HCT116 (cell line): Measurements from ENCODE around the gene RETREG1. TPM values are rescaled to one million over a fixed set of nuclear protein-coding genes. Genes with fewer than 3 reads are reported as not detected.
A peak's percentile ranks its signal among the peaks of the same experiment; 100 is the strongest.

Source experiments
- ATAC-seq: fragments of 200-7000 bp; cut with Tn5 transposase; 2 replicates; pipeline ENCODE4 v1.9.1; 2020; ENCODE audit warnings: mild to moderate bottlenecking, moderate library complexity
- BruUV-seq: library from RNA; stranded (reverse); fragments of 400-500 nt; replicated peaks from 2 replicates; lab custom pipeline; 2021; lab: Mats Ljungman, UMichigan
- CTCF ChIA-PET: fragments of 300-600 bp; sonication (Branson Sonifier 250); formaldehyde crosslinking; loops from one replicate; lab custom pipeline; 2021; ENCODE audit warnings: antibody characterized with exemption; lab: Charles Lee
- POLR2A ChIA-PET: fragments of 300-600, 350-600 bp; sonication (Branson Sonifier 250); formaldehyde crosslinking; loops from one replicate; lab custom pipeline; 2021; ENCODE audit warnings: antibody characterized with exemption; lab: Charles Lee
- RAD21 ChIA-PET, 2 experiments: fragments of 300-600 bp; sonication (Branson Sonifier 250); formaldehyde crosslinking; loops; one replicate each; lab custom pipeline; 2023; ENCODE audit warnings: low total read pairs in 2 of 2; ENCODE audit not compliant: uncharacterized antibody in 2 of 2, unreplicated experiment in 2 of 2, low non-redundant PET in 1 of 2; lab: Charles Lee
- DNase-seq: peaks from one replicate; pipeline ENCODE4 v3.0.0-alpha.2; 2010; ENCODE audit warnings: low read depth, low spot score
- H2AFZ ChIP-seq: fragments of 200-600 bp; shearing (Covaris generic), sonication (generic); 2 replicates; pipeline ENCODE4 v1.6.1; 2017; ENCODE audit warnings: low read depth, mixed run types, mixed read lengths, antibody characterized with exemption, low read length; ENCODE audit not compliant: poor library complexity, severe bottlenecking
- H3K27ac ChIP-seq: 2 replicates; pipeline ENCODE4 v1.5.1; 2012; ENCODE audit warnings: low read depth, low read length
- H3K27me3 ChIP-seq: fragments of 200-600 bp; sonication (generic); 2 replicates; pipeline ENCODE4 v1.6.1; 2016; ENCODE audit warnings: mixed run types, low read length, mixed read lengths; ENCODE audit not compliant: insufficient read depth
- H3K36me3 ChIP-seq, 2 experiments: fragments of 200-500 bp in 1 of 2; fragments of 200-600 bp in 1 of 2; sonication (Bioruptor generic) in 1 of 2; sonication (generic) in 1 of 2; 2 replicates each; pipeline versions ENCODE4 v1.5.1 to v1.6.1; 2014 to 2016; ENCODE audit warnings: low read length in 2 of 2, inconsistent platforms in 1 of 2, mixed read lengths in 1 of 2, mixed run types in 1 of 2; ENCODE audit not compliant: insufficient read depth in 2 of 2, control insufficient read depth in 1 of 2
- H3K4me1 ChIP-seq, 2 experiments: fragments of 200-600 bp in 1 of 2; sonication (generic) in 1 of 2; 2 replicates each; pipeline versions ENCODE4 v1.5.1 to v1.6.1; 2012 to 2017; ENCODE audit warnings: low read length in 2 of 2, inconsistent platforms in 1 of 2, mild to moderate bottlenecking in 1 of 2, mixed read lengths in 1 of 2, mixed run types in 1 of 2, moderate library complexity in 1 of 2; ENCODE audit not compliant: insufficient read depth in 2 of 2, control insufficient read depth in 1 of 2
- H3K4me2 ChIP-seq: fragments of 200-600 bp; sonication (generic); 2 replicates; pipeline ENCODE4 v1.6.1; 2017; ENCODE audit warnings: mixed run types, low read length, mixed read lengths
- H3K4me3 ChIP-seq, 2 experiments: fragments of 200-600 bp in 1 of 2; sonication (generic) in 1 of 2; replicated peaks in 1 of 2; 2 replicates each; pipeline ENCODE4 v1.5.1; 2011 to 2016; ENCODE audit warnings: low read length in 2 of 2, control low read depth in 1 of 2, low read depth in 1 of 2, mild to moderate bottlenecking in 1 of 2, mixed read lengths in 1 of 2, mixed run types in 1 of 2
- H3K79me2 ChIP-seq: fragments of 200-600 bp; sonication (generic); 2 replicates; pipeline ENCODE4 v1.6.1; 2017; ENCODE audit warnings: mild to moderate bottlenecking, mixed run types, low read length, moderate library complexity, mixed read lengths; ENCODE audit not compliant: insufficient read depth
- H3K9ac ChIP-seq: fragments of 200-600 bp; sonication (generic); 2 replicates; pipeline ENCODE4 v1.6.1; 2016; ENCODE audit warnings: low read length, mixed read lengths
- H3K9me2 ChIP-seq: fragments of 200-600 bp; sonication (generic), shearing (Covaris generic); 2 replicates; pipeline ENCODE4 v1.6.1; 2017; ENCODE audit warnings: mixed run types, mild to moderate bottlenecking, moderate library complexity; ENCODE audit not compliant: insufficient read depth
- H3K9me3 ChIP-seq, 2 experiments: fragments of 200-500 bp in 1 of 2; fragments of 200-600 bp in 1 of 2; sonication (Bioruptor generic) in 1 of 2; sonication (generic) in 1 of 2; 2 replicates each; pipeline ENCODE4 v1.6.1; 2014 to 2017; ENCODE audit warnings: low read length in 2 of 2, mixed read lengths in 2 of 2, inconsistent platforms in 1 of 2, low read depth in 1 of 2, mild to moderate bottlenecking in 1 of 2, mixed run types in 1 of 2, moderate library complexity in 1 of 2; ENCODE audit not compliant: control insufficient read depth in 1 of 2, insufficient read depth in 1 of 2
- H4K20me1 ChIP-seq: fragments of 200-600 bp; sonication (generic), shearing (Covaris generic); 2 replicates; pipeline ENCODE4 v1.6.1; 2017; ENCODE audit warnings: mixed run types, mild to moderate bottlenecking, moderate library complexity; ENCODE audit not compliant: insufficient read depth
- CEBPB ChIP-seq: IDR thresholded peaks from 2 replicates; pipeline ENCODE4 v1.6.1; 2012; ENCODE audit warnings: low read depth
- CTCF ChIP-seq, 3 experiments: fragments of 200-600 bp in 1 of 3; sonication (generic) in 1 of 3; IDR thresholded peaks in 2 of 3; conservative IDR thresholded peaks in 1 of 3; 2 replicates each; pipeline ENCODE4 v1.5.1; 2012 to 2017; ENCODE audit warnings: low read depth in 2 of 3, low read length in 2 of 3, antibody characterized with exemption in 1 of 3, borderline replicate concordance in 1 of 3, control low read depth in 1 of 3, mild to moderate bottlenecking in 1 of 3, mixed read lengths in 1 of 3, mixed run types in 1 of 3, moderate library complexity in 1 of 3; ENCODE audit not compliant: insufficient read depth in 1 of 3
- ELF1 ChIP-seq: IDR thresholded peaks from 2 replicates; pipeline ENCODE4 v1.6.1; 2012; ENCODE audit warnings: low read depth, borderline replicate concordance
- JUND ChIP-seq: IDR thresholded peaks from 2 replicates; pipeline ENCODE4 v1.6.1; 2012
- MAX ChIP-seq: IDR thresholded peaks from 2 replicates; pipeline ENCODE4 v1.6.1; 2012
- POLR2A ChIP-seq: IDR thresholded peaks from 2 replicates; pipeline ENCODE4 v1.7.0; 2011; ENCODE audit warnings: borderline replicate concordance; ENCODE audit not compliant: insufficient read depth, insufficient read length; ENCODE audit errors: extremely low read depth
- REST ChIP-seq: IDR thresholded peaks from 2 replicates; pipeline ENCODE4 v1.6.1; 2012; ENCODE audit warnings: low read depth
- SIN3A ChIP-seq: IDR thresholded peaks from 2 replicates; pipeline ENCODE4 v1.6.1; 2012; ENCODE audit warnings: low read depth
- intact Hi-C: fragments of 100-400 bp; cut with micrococcal nuclease; formaldehyde crosslinking; loops from 2 replicates; pipeline ENCODE4 v1.10.0; 2022
- total RNA-seq: library from RNA; stranded (reverse); gene quantifications from one replicate; pipeline ENCODE4 v1.2.1, GENCODE V29; 2021; ENCODE audit not compliant: unreplicated experiment
- TF ChIP-seq, protein P1 (sequence below): IDR thresholded peaks from 2 replicates; pipeline ENCODE4 v1.6.1; 2012

RETREG1 gene
- total RNA-seq, 1 experiment from 2014 or later, result 6.0 TPM

- no peak for TF ChIP-seq REST
- TF ChIP-seq POLR2A, result no peak
- TF ChIP-seq CEBPB, result no peak
- no peak for TF ChIP-seq ELF1
- no peak for TF ChIP-seq MAX
- TF ChIP-seq, protein P1, sequence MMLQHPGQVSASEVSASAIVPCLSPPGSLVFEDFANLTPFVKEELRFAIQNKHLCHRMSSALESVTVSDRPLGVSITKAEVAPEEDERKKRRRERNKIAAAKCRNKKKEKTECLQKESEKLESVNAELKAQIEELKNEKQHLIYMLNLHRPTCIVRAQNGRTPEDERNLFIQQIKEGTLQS, result no peak
- no peak for TF ChIP-seq JUND
- no peak for TF ChIP-seq SIN3A
Observed at GRCh38 chr5:16454686-16455085, 162.1 kb downstream of the RETREG1 start (continued).

DNA sequence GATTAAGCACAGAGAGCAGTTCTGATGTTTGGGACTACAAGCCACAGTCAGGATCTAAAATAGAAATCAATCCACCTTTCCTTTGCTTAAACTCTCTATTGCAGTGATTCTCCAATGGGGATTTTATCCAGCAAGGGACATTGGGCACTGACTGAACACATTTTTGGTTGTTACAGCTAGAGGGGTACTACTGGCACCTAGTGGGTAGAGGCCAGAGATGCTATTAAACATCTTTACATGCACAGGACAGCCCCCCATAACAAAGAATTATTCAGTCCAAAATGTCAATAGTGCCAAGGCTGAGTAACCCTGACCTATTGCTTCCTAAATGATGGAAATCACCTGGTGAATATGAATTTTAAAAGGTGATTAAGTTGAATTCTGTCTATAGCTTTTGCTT, 163.2 kb downstream of the RETREG1 start:
- H3K27me3 ChIP-seq, result no peaks in the 10 kb centered on the region
- DNase-seq (no peak), ATAC-seq (0 out of 2 replicates have a peak, but pooled peaks have one; percentile 18)
- H4K20me1 ChIP-seq, result no peaks in the 10 kb centered on the region
- H3K4me3 ChIP-seq, result no peak overlapping the region
- ChIA-PET CTCF (no interaction called here), POLR2A (no interaction called here), RAD21 (no interaction called here)
- H3K4me1 ChIP-seq, result no peaks in the 10 kb centered on the region
- no peak overlapping the region for H3K27ac ChIP-seq
- intact Hi-C loops, result no loop called here
- no TSS peak for BruUV-seq
- H3K79me2 ChIP-seq, result peaks cover 40% of the 10 kb centered on the region
- no peaks in the 10 kb centered on the region for H3K9me2 ChIP-seq
- no peaks in the 10 kb centered on the region for H3K9me3 ChIP-seq
- H3K9ac ChIP-seq, result no peak overlapping the region
- no peak overlapping the region for H2AFZ ChIP-seq
- no peak for TF ChIP-seq ELF1
- TF ChIP-seq CTCF (IDR thresholded peaks at IDR 0.05 in 2 of 3, conservative IDR thresholded peaks at IDR 0.05 in 1 of 3; ENCODE audit: borderline replicate concordance in 1 of 3, insufficient read depth in 1 of 3, low read depth in 2 of 3, low read length in 2 of 3), result 0 out of 6 replicates have a peak, but pooled peaks of 1 of the 3 experiments have one; percentile 13
- peaks cover 26 to 44% of the 10 kb centered on the region in 2 experiments for H3K36me3 ChIP-seq
- no peak overlapping the region for H3K4me2 ChIP-seq
